MCF 10A (cell line): ENCODE results near the gene NAT14. TPM values are rescaled to one million over a fixed set of nuclear protein-coding genes. Genes with fewer than 3 reads are reported as not detected.
"Not testable (repeated sequence)": the region's sequence is repeated elsewhere in the genome, so short reads cannot be mapped to it uniquely, and the experiment has no call there.

ENCODE experiments used
- BruUV-seq: library from RNA; stranded (reverse); fragments of 400-500 nt; replicated peaks from 2 replicates; lab custom pipeline; 2021; lab: Mats Ljungman, UMichigan
- CTCF ChIA-PET: fragments of 300-600 bp; sonication (Branson Sonifier 250); formaldehyde crosslinking; extraction: SDS; loops from one replicate; lab custom pipeline; 2021; ENCODE audit warnings: antibody characterized with exemption, inconsistent platforms; lab: Yijun Ruan, JAX
- POLR2A ChIA-PET: fragments of 300-600, 350-650 bp; sonication (Branson Sonifier 250); formaldehyde crosslinking; extraction: SDS; loops from one replicate; lab custom pipeline; 2020; ENCODE audit warnings: antibody characterized with exemption, inconsistent platforms; lab: Yijun Ruan, JAX
- DNase-seq: peaks from one replicate; pipeline ENCODE4 v3.0.0-alpha.2; 2018; ENCODE audit not compliant: unreplicated experiment
- H3K27ac Mint-ChIP-seq: one replicate; pipeline ENCODE4 v1.8.0; 2022; ENCODE audit warnings: mild to moderate bottlenecking, low read depth, mixed read lengths; ENCODE audit not compliant: unreplicated experiment
- H3K27me3 Mint-ChIP-seq: one replicate; pipeline ENCODE4 v1.8.0; 2022; ENCODE audit warnings: mixed read lengths; ENCODE audit not compliant: insufficient read depth, unreplicated experiment
- H3K36me3 Mint-ChIP-seq: one replicate; pipeline ENCODE4 v1.8.0; 2022; ENCODE audit warnings: mild to moderate bottlenecking, moderate library complexity, mixed read lengths; ENCODE audit not compliant: insufficient read depth, unreplicated experiment
- H3K4me1 Mint-ChIP-seq: one replicate; pipeline ENCODE4 v1.8.0; 2022; ENCODE audit warnings: mixed read lengths; ENCODE audit not compliant: insufficient read depth, unreplicated experiment
- H3K4me3 Mint-ChIP-seq: one replicate; pipeline ENCODE4 v1.8.0; 2022; ENCODE audit warnings: mild to moderate bottlenecking, moderate library complexity, mixed read lengths; ENCODE audit not compliant: unreplicated experiment
- H3K9me3 Mint-ChIP-seq: one replicate; pipeline ENCODE4 v1.8.0; 2022; ENCODE audit warnings: mixed read lengths; ENCODE audit not compliant: unreplicated experiment
- intact Hi-C: fragments of 100-400 bp; cut with micrococcal nuclease; formaldehyde crosslinking; loops from 2 replicates; pipeline ENCODE4 v1.14.1; 2022
- total RNA-seq: library from RNA; stranded (reverse); gene quantifications from 2 replicates; pipeline ENCODE4 v1.2.3, GENCODE V29; 2022
- TF ChIP-seq, protein P1 (sequence below): fragments of 200-600 bp; IDR thresholded peaks from one replicate; pipeline ENCODE4 v1.8.0; 2022; ENCODE audit warnings: antibody characterized with exemption, mild to moderate bottlenecking; ENCODE audit not compliant: unreplicated experiment

The NAT14 gene
- total RNA-seq, 1 experiment from 2014 or later = 22.8 TPM

DNA sequence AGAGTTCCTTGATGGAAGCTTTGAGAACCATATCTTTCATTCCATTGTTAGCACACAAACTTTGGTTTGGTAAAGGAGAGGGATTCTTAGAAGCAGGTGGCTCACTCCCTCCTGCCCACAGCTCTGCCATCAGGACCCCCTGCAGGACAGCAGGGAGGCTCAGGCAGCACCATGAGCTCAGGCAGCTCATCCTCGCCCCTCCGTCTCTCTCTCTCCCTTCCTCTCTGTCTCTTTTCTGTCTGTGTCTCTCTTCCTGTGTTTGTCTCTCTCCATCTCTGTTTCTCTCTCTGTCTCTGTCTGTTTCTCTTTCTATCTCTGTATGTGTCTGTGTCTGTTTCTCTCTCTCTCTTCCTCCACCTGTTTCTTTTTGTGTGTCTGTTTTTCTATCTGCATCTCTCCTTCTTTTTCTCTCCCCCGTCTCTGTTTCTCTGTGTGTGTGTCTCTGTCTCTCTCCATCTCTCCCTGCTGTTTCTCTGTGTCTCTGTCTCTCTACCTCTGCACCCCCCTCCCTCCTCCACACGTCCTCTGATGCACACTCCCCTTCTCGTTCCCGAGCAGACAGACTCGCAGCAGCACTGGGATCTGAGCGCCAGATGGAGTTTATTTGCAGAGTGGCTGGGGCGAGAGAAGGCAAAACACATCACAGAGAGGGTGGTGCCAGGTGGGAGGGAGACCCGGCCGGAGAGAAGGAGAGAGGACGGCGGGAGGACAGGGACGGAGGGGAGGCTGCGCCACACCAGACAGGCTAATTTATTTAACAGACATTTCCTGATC lies 43.2 kb downstream of the NAT14 start:
- Mint-ChIP-seq H3K27ac (no peak overlapping the region), H3K4me1 (no peaks in the 10 kb centered on the region), H3K4me3 (no peak overlapping the region), H3K36me3 (no peaks in the 10 kb centered on the region), H3K27me3 (peaks cover 16% of the 10 kb centered on the region), H3K9me3 (no peaks in the 10 kb centered on the region)
- ChIA-PET CTCF (interaction anchor here (0.6 kb wide), 1 partner anchor 8 kb away, joined by 3 read pairs; no protein-coding TSS in a partner anchor), POLR2A (no interaction called here)
- TF ChIP-seq, protein P1, sequence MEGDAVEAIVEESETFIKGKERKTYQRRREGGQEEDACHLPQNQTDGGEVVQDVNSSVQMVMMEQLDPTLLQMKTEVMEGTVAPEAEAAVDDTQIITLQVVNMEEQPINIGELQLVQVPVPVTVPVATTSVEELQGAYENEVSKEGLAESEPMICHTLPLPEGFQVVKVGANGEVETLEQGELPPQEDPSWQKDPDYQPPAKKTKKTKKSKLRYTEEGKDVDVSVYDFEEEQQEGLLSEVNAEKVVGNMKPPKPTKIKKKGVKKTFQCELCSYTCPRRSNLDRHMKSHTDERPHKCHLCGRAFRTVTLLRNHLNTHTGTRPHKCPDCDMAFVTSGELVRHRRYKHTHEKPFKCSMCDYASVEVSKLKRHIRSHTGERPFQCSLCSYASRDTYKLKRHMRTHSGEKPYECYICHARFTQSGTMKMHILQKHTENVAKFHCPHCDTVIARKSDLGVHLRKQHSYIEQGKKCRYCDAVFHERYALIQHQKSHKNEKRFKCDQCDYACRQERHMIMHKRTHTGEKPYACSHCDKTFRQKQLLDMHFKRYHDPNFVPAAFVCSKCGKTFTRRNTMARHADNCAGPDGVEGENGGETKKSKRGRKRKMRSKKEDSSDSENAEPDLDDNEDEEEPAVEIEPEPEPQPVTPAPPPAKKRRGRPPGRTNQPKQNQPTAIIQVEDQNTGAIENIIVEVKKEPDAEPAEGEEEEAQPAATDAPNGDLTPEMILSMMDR = no peak
- no TSS peak for BruUV-seq
- intact Hi-C loops = no loop called here
- no peak for DNase-seq

DNA sequence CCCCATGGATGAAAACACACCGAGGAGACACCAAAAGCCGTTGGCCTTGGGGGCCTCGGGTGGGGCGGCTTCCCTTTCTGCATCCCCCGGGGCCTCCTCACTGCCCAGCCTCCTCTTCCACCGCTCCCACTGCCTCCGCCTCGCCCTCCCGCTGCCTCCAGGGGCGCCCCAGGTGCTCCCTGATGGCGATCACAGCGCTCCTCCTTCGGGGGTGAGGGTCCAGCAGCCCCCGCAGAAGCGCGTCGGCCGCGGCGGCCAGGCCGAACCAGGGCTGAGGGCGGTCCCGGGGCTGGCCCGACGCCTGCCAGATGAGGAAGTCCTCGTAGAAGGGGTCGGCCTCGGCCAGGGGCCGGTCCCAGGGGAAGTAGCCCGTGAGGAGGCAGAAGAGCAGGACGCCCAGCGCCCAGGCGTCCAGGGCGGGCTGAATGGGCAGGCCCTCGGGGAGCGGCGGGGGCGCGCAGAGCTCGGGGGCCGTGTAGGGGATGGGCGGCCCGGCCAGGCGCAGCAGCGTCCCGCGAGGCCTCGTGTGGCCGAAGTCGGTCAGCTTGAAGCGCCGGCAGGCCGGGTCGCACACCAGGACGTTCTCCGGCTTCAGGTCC lies 44.7 kb downstream of the NAT14 start:
- Mint-ChIP-seq H3K4me3 (no peak overlapping the region), H3K4me1 (no peaks in the 10 kb centered on the region), H3K27me3 (peaks cover 11% of the 10 kb centered on the region), H3K27ac (no peak overlapping the region), H3K36me3 (no peaks in the 10 kb centered on the region), H3K9me3 (no peaks in the 10 kb centered on the region)
- CTCF ChIA-PET = no interaction called here
- no TSS peak for BruUV-seq
- DNase-seq = no peak
- intact Hi-C loops = no loop called here
- TF ChIP-seq, protein P1 = no peak
- POLR2A ChIA-PET = no interaction called here

- intact Hi-C loops = no loop called here
- no peak for DNase-seq
- ChIA-PET CTCF (interaction anchor here (0.8 to 1.7 kb wide), 2 partner anchors 14 to 63 kb away, joined by 5 to 6 read pairs; no protein-coding TSS in a partner anchor), POLR2A (no interaction called here)
- H3K4me1 Mint-ChIP-seq = no peaks in the 10 kb centered on the region
- no peaks in the 10 kb centered on the region for H3K9me3 Mint-ChIP-seq
- BruUV-seq = no TSS peak
- no peaks in the 10 kb centered on the region for H3K36me3 Mint-ChIP-seq
- H3K27me3 Mint-ChIP-seq = no peaks in the 10 kb centered on the region
- no peak overlapping the region for H3K4me3 Mint-ChIP-seq
- H3K27ac Mint-ChIP-seq = no peak overlapping the region
- TF ChIP-seq, protein P1 = no peak
Measured at GRCh38 chr19:55530996-55531395, 46.0 kb downstream of the NAT14 start.

- H3K27me3 Mint-ChIP-seq, H3K4me1 Mint-ChIP-seq, H3K9me3 Mint-ChIP-seq, H3K27ac Mint-ChIP-seq, DNase-seq, BruUV-seq, CTCF ChIA-PET, intact Hi-C loops, POLR2A ChIA-PET, H3K4me3 Mint-ChIP-seq, H3K36me3 Mint-ChIP-seq: not testable (repeated sequence)
Measured at GRCh38 chr19:55534280-55534679, 49.3 kb downstream of the NAT14 start.
